Activated naive CD4-positive, alpha-beta T cell treated with anti-CD3 and anti-CD28 coated beads for 36 hours (primary cell): Measurements from ENCODE around the gene SP110. TPM values are rescaled to one million over a fixed set of nuclear protein-coding genes. Genes with fewer than 3 reads are reported as not detected.

Source experiments
- CTCF ChIA-PET: fragments of 350-600 bp; sonication (Branson Sonifier 250); formaldehyde crosslinking; loops from one replicate; lab custom pipeline; 2021; ENCODE audit warnings: antibody characterized with exemption; lab: Charles Lee
- DNase-seq: peaks from one replicate; pipeline ENCODE4 v3.0.0-alpha.2; 2020
- H3K27ac Mint-ChIP-seq: one replicate; pipeline ENCODE4 v1.8.0; 2021; ENCODE audit warnings: mild to moderate bottlenecking, mixed read lengths
- H3K27me3 Mint-ChIP-seq: one replicate; pipeline ENCODE4 v1.8.0; 2021; ENCODE audit warnings: low read depth, mixed read lengths
- H3K36me3 Mint-ChIP-seq: one replicate; pipeline ENCODE4 v1.8.0; 2021; ENCODE audit warnings: low read depth, mixed read lengths
- H3K4me1 Mint-ChIP-seq: one replicate; pipeline ENCODE4 v1.8.0; 2021; ENCODE audit warnings: low read depth, mixed read lengths
- H3K4me3 Mint-ChIP-seq: one replicate; pipeline ENCODE4 v1.8.0; 2021; ENCODE audit warnings: mild to moderate bottlenecking, moderate library complexity, mixed read lengths
- H3K9me3 Mint-ChIP-seq: one replicate; pipeline ENCODE4 v1.8.0; 2021; ENCODE audit warnings: mixed read lengths
- intact Hi-C: fragments of 100-400 bp; cut with micrococcal nuclease; formaldehyde crosslinking; loops from one replicate; pipeline ENCODE4 v1.15.1; 2023
- total RNA-seq, 2 experiments: library from RNA; stranded (reverse); gene quantifications; one replicate each; pipeline ENCODE4 v1.2.3, GENCODE V29; 2021

The SP110 gene
- total RNA-seq, 2 experiments from 2014 or later: 85.3 to 88.8 TPM

- CTCF ChIA-PET: interaction anchor here (0.7 to 1.2 kb wide), 2 partner anchors 15 to 271 kb away, joined by 3 read pairs; no protein-coding TSS in a partner anchor
- no peak for DNase-seq
- H3K9me3 Mint-ChIP-seq: no peaks in the 10 kb centered on the region
- H3K27me3 Mint-ChIP-seq: no peaks in the 10 kb centered on the region
- no peak overlapping the region for H3K4me3 Mint-ChIP-seq
- peak overlapping the region; percentile 3 for H3K27ac Mint-ChIP-seq
- H3K36me3 Mint-ChIP-seq: peaks cover 33% of the 10 kb centered on the region
- peaks cover 57% of the 10 kb centered on the region for H3K4me1 Mint-ChIP-seq
- intact Hi-C loops: loop anchor here (5.0 to 10.0 kb wide), 3 partner anchors 223 to 1486 kb away; partner anchors contain the start of gene PTMA
These were observed 1.7 kb upstream of the SP110 start for GRCh38 chr2:230221493-230221892.

- Mint-ChIP-seq H3K9me3 (no peaks in the 10 kb centered on the region), H3K27ac (peak overlapping the region; percentile 99), H3K4me1 (peaks cover 65% of the 10 kb centered on the region), H3K27me3 (no peaks in the 10 kb centered on the region), H3K36me3 (peaks cover 43% of the 10 kb centered on the region), H3K4me3 (peak overlapping the region; percentile 99)
- CTCF ChIA-PET: no interaction called here
- no peak for DNase-seq
- intact Hi-C loops: loop anchor here (1.0 to 10.0 kb wide), 6 partner anchors 34 to 1487 kb away; partner anchors contain the start of gene PTMA
These were observed 674 bp upstream of the SP110 start for GRCh38 chr2:230220347-230220969.

GRCh38 chr2:230218421-230218820, 1.4 kb downstream of the SP110 start:
- CTCF ChIA-PET: no interaction called here
- Mint-ChIP-seq H3K4me3 (peak overlapping the region; percentile 99), H3K9me3 (no peaks in the 10 kb centered on the region), H3K27me3 (no peaks in the 10 kb centered on the region), H3K36me3 (peaks cover 61% of the 10 kb centered on the region), H3K4me1 (peaks cover 52% of the 10 kb centered on the region), H3K27ac (peak overlapping the region; percentile 99)
- DNase-seq: no peak
- intact Hi-C loops: loop anchor here (2.0 to 5.0 kb wide), 2 partner anchors 130 to 151 kb away; partner anchors contain the start of gene SLC16A14

- peak overlapping the region; percentile 99 for H3K4me3 Mint-ChIP-seq
- H3K27ac Mint-ChIP-seq: no peak overlapping the region
- no peaks in the 10 kb centered on the region for H3K27me3 Mint-ChIP-seq
- H3K36me3 Mint-ChIP-seq: peaks cover 69% of the 10 kb centered on the region
- H3K9me3 Mint-ChIP-seq: no peaks in the 10 kb centered on the region
- H3K4me1 Mint-ChIP-seq: peaks cover 45% of the 10 kb centered on the region
- CTCF ChIA-PET: no interaction called here
- DNase-seq: no peak
- intact Hi-C loops: loop anchor here (5.0 kb wide), 1 partner anchor 150 kb away; the partner anchor contains the start of gene SLC16A14
These were observed 2.4 kb downstream of the SP110 start for GRCh38 chr2:230217424-230217823.

- Mint-ChIP-seq H3K4me1 (peaks cover 42% of the 10 kb centered on the region), H3K4me3 (no peak overlapping the region)
- CTCF ChIA-PET: interaction anchor here (0.6 kb wide), 1 partner anchor 56 kb away, joined by 4 read pairs; no protein-coding TSS in a partner anchor
These were observed 3.3 kb downstream of the SP110 start for GRCh38 chr2:230216489-230216888.

GRCh38 chr2:230209422-230210051, 10.2 kb downstream of the SP110 start:
- intact Hi-C loops: no loop called here
- Mint-ChIP-seq H3K36me3 (peaks cover 49% of the 10 kb centered on the region), H3K27me3 (no peaks in the 10 kb centered on the region), H3K4me3 (no peak overlapping the region), H3K9me3 (no peaks in the 10 kb centered on the region), H3K4me1 (peaks cover 11% of the 10 kb centered on the region), H3K27ac (no peak overlapping the region)
- DNase-seq: no peak
- CTCF ChIA-PET: no interaction called here

More at GRCh38 chr2:230216489-230216888, 3.3 kb downstream of the SP110 start:
- no peak for DNase-seq
- peak overlapping the region; percentile 16 for H3K27ac Mint-ChIP-seq
- H3K36me3 Mint-ChIP-seq: peaks cover 76% of the 10 kb centered on the region
- H3K27me3 Mint-ChIP-seq: no peaks in the 10 kb centered on the region
- intact Hi-C loops: loop anchor here (5.0 kb wide), 1 partner anchor 149 kb away; the partner anchor contains the start of gene SLC16A14
- H3K9me3 Mint-ChIP-seq: no peaks in the 10 kb centered on the region

- no peaks in the 10 kb centered on the region for H3K27me3 Mint-ChIP-seq
- H3K4me1 Mint-ChIP-seq: peaks cover 11% of the 10 kb centered on the region
- peaks cover 43% of the 10 kb centered on the region for H3K36me3 Mint-ChIP-seq
- intact Hi-C loops: no loop called here
- CTCF ChIA-PET: no interaction called here
- no peak overlapping the region for H3K27ac Mint-ChIP-seq
- no peak overlapping the region for H3K4me3 Mint-ChIP-seq
- no peak for DNase-seq
- H3K9me3 Mint-ChIP-seq: no peaks in the 10 kb centered on the region
These were observed 11.2 kb downstream of the SP110 start for GRCh38 chr2:230208576-230208975.

- Mint-ChIP-seq H3K4me3 (no peak overlapping the region), H3K27ac (peak overlapping the region; percentile 48), H3K4me1 (peaks cover 23% of the 10 kb centered on the region), H3K36me3 (peaks cover 42% of the 10 kb centered on the region), H3K27me3 (no peaks in the 10 kb centered on the region), H3K9me3 (no peaks in the 10 kb centered on the region)
- intact Hi-C loops: no loop called here
- DNase-seq: no peak
- CTCF ChIA-PET: interaction anchor here (1.1 kb wide), 1 partner anchor 16 kb away, joined by 3 read pairs; no protein-coding TSS in a partner anchor
These were observed 14.1 kb downstream of the SP110 start for GRCh38 chr2:230205721-230206120.

- CTCF ChIA-PET: no interaction called here
These were observed 14.8 kb downstream of the SP110 start for GRCh38 chr2:230205034-230205433.

GRCh38 chr2:230203110-230203676, 16.6 kb downstream of the SP110 start:
- H3K27ac Mint-ChIP-seq: no peak overlapping the region
- H3K4me1 Mint-ChIP-seq: peaks cover 23% of the 10 kb centered on the region
- CTCF ChIA-PET: interaction anchor here (0.9 to 1.2 kb wide), 2 partner anchors 62 to 206 kb away, joined by 3 read pairs; no protein-coding TSS in a partner anchor
- intact Hi-C loops: no loop called here
- H3K4me3 Mint-ChIP-seq: no peak overlapping the region
- no peaks in the 10 kb centered on the region for H3K9me3 Mint-ChIP-seq
- DNase-seq: no peak
- H3K27me3 Mint-ChIP-seq: no peaks in the 10 kb centered on the region
- H3K36me3 Mint-ChIP-seq: peaks cover 66% of the 10 kb centered on the region

More at GRCh38 chr2:230205034-230205433, 14.8 kb downstream of the SP110 start:
- DNase-seq: no peak
- peaks cover 23% of the 10 kb centered on the region for H3K4me1 Mint-ChIP-seq
- H3K27me3 Mint-ChIP-seq: no peaks in the 10 kb centered on the region
- H3K9me3 Mint-ChIP-seq: no peaks in the 10 kb centered on the region
- H3K36me3 Mint-ChIP-seq: peaks cover 49% of the 10 kb centered on the region
- intact Hi-C loops: no loop called here
- H3K4me3 Mint-ChIP-seq: no peak overlapping the region
- H3K27ac Mint-ChIP-seq: peak overlapping the region; percentile 48

- intact Hi-C loops: no loop called here
- Mint-ChIP-seq H3K27me3 (no peaks in the 10 kb centered on the region), H3K27ac (peak overlapping the region; percentile 67), H3K36me3 (peaks cover 71% of the 10 kb centered on the region), H3K9me3 (no peaks in the 10 kb centered on the region), H3K4me1 (peaks cover 23% of the 10 kb centered on the region), H3K4me3 (no peak overlapping the region)
- DNase-seq: peak; percentile 24
- CTCF ChIA-PET: interaction anchor here (0.9 to 1.2 kb wide), 2 partner anchors 63 to 207 kb away, joined by 3 read pairs; no protein-coding TSS in a partner anchor
These were observed 17.2 kb downstream of the SP110 start for GRCh38 chr2:230202430-230203109.
